ENCODE data around the gene HSPA1B. TPM values are rescaled to one million over a fixed set of nuclear protein-coding genes. Genes with fewer than 3 reads are reported as not detected.
A peak's percentile ranks its signal among the peaks of the same experiment; 100 is the strongest.

The HSPA1B gene
- total RNA-seq, 1 donor from 2014 or later = 19.8 TPM

DNA sequence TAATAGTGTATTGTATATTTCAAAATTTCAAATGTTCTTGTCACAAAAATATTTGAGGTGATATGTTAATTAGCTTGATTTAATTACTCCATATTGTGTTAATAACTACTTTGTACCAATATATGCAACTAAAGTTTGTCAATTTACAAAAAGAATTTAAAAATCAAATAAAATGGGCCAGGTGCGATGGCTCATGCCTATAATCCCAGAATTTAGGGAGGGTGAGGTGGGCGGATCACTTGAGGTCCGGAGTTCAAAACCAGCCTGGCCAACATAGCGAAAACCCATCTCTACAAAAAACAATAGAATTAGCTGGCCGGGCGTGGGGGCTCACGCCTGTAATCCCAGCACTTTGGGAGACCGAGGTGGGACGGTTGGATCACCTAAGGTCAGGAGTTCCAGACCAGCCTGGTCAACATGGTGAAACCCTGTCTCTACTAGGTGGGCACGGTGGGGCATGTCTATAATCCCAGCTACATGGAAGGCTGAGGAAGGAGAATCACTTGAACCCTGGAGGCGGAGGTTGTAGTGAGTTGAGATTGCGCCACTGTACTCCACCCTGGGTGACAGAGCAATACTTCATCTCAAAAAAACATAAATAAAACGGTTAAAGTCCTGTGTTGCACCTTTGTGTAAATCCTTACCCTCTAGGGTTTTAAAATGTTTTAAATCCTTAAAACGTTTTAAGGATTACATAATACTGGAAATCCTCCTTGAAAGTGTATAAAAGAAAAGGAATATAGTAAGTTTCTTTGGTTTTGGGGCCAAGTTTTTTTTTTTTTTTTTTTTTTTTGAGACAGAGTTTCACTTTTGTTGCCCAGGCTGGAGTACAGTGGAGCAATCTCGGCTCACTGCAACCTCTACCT, 4.0 kb downstream of the HSPA1B start:
- Mint-ChIP-seq H3K36me3 (ENCODE audit: low read depth, unreplicated experiment) (no peaks in the 10 kb centered on the region), H3K4me1 (ENCODE audit: unreplicated experiment) (peaks cover 14% of the 10 kb centered on the region), H3K27ac (ENCODE audit: unreplicated experiment) (no peak overlapping the region), H3K4me3 (ENCODE audit: unreplicated experiment) (peak overlapping the region; percentile 91), H3K27me3 (ENCODE audit: unreplicated experiment) (peaks cover 3% of the 10 kb centered on the region), H3K9me3 (ENCODE audit: unreplicated experiment) (no peaks in the 10 kb centered on the region)
- no peak for DNase-seq (ENCODE audit: low spot score)
- TF ChIP-seq, protein P1, sequence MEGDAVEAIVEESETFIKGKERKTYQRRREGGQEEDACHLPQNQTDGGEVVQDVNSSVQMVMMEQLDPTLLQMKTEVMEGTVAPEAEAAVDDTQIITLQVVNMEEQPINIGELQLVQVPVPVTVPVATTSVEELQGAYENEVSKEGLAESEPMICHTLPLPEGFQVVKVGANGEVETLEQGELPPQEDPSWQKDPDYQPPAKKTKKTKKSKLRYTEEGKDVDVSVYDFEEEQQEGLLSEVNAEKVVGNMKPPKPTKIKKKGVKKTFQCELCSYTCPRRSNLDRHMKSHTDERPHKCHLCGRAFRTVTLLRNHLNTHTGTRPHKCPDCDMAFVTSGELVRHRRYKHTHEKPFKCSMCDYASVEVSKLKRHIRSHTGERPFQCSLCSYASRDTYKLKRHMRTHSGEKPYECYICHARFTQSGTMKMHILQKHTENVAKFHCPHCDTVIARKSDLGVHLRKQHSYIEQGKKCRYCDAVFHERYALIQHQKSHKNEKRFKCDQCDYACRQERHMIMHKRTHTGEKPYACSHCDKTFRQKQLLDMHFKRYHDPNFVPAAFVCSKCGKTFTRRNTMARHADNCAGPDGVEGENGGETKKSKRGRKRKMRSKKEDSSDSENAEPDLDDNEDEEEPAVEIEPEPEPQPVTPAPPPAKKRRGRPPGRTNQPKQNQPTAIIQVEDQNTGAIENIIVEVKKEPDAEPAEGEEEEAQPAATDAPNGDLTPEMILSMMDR (IDR thresholded peaks at IDR 0.05; ENCODE audit: unreplicated experiment) = no peak

DNA sequence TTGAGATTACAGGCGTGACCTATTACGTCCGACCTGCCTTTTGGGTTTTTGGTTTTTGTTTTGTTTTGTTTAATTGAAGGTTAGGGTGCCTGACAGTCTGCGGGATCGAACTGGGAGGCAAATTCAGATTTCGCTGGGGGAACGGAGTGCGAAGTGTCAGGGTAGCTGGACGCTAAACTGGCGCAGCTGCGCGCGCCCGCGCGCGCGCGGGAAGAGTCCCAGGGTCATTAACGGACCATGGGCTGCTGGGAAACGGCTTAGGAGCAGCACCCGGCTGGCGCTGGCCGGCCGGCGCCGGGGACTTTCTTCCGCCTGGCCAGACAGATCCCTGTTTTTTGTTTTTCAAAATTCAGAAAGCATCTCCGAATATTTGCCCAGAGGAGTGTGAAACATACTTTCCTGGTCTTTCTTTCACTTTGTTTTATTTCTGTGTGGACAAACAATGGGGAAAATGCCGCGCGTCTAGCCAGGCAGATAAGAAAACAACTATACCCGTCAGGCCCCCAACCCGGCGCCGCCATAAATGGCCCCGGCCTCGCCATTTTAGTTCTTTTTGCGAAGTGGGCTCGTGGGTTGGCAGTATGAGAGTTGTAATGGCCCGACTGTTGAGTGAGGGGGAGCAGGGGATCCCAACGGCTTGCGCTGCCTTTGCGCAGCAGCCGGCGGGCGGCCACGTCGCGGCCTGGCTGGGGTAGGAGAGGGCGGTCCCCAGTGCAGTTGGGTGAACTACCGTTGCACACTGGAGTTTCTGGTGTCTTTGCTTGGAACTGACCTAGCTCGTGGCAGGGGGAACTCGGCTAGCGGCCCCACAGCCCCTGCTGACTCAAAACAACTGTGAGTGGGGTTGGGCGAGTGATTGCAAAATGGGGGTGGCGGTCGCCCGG, 7.1 kb downstream of the HSPA1B start:
- peaks cover 24% of the 10 kb centered on the region for H3K4me1 Mint-ChIP-seq (ENCODE audit: unreplicated experiment)
- peak overlapping the region; percentile 98 for H3K4me3 Mint-ChIP-seq (ENCODE audit: unreplicated experiment)
- no peaks in the 10 kb centered on the region for H3K9me3 Mint-ChIP-seq (ENCODE audit: unreplicated experiment)
- H3K27ac Mint-ChIP-seq (ENCODE audit: unreplicated experiment) = peak overlapping the region; percentile 97
- TF ChIP-seq, protein P1 (IDR thresholded peaks at IDR 0.05; ENCODE audit: unreplicated experiment) = no peak
- H3K36me3 Mint-ChIP-seq (ENCODE audit: low read depth, unreplicated experiment) = peaks cover 14% of the 10 kb centered on the region
- peaks cover 2% of the 10 kb centered on the region for H3K27me3 Mint-ChIP-seq (ENCODE audit: unreplicated experiment)
- DNase-seq (ENCODE audit: low spot score) = peak; percentile 72

DNA sequence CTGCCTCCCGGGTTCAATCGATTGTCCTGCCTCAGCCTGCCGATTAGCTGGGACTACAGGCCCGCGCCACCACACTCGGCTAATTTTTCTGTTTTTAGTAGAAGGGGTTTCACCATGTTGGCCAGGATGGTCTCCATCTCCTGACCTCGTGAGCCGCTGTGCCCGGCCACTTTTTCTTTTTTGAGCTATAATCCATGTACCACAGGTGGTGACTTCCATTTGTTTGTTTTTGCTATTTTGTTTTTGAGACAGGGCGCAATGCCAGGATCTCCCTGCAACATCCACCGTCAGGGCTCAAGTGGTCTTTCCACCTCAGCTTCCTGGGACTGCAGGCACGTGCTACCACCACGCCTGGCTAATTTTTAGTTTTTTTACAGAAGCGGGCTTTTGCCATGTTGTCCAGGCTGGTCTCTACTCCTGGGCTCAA, 8.5 kb downstream of the HSPA1B start:
- Mint-ChIP-seq H3K36me3 (ENCODE audit: low read depth, unreplicated experiment) (peaks cover 14% of the 10 kb centered on the region), H3K9me3 (ENCODE audit: unreplicated experiment) (no peaks in the 10 kb centered on the region), H3K4me1 (ENCODE audit: unreplicated experiment) (peaks cover 20% of the 10 kb centered on the region), H3K27ac (ENCODE audit: unreplicated experiment) (peak overlapping the region; percentile 80), H3K4me3 (ENCODE audit: unreplicated experiment) (peak overlapping the region; percentile 92), H3K27me3 (ENCODE audit: unreplicated experiment) (no peaks in the 10 kb centered on the region)
- no peak for DNase-seq (ENCODE audit: low spot score)
- TF ChIP-seq, protein P1 (IDR thresholded peaks at IDR 0.05; ENCODE audit: unreplicated experiment) = no peak

DNA sequence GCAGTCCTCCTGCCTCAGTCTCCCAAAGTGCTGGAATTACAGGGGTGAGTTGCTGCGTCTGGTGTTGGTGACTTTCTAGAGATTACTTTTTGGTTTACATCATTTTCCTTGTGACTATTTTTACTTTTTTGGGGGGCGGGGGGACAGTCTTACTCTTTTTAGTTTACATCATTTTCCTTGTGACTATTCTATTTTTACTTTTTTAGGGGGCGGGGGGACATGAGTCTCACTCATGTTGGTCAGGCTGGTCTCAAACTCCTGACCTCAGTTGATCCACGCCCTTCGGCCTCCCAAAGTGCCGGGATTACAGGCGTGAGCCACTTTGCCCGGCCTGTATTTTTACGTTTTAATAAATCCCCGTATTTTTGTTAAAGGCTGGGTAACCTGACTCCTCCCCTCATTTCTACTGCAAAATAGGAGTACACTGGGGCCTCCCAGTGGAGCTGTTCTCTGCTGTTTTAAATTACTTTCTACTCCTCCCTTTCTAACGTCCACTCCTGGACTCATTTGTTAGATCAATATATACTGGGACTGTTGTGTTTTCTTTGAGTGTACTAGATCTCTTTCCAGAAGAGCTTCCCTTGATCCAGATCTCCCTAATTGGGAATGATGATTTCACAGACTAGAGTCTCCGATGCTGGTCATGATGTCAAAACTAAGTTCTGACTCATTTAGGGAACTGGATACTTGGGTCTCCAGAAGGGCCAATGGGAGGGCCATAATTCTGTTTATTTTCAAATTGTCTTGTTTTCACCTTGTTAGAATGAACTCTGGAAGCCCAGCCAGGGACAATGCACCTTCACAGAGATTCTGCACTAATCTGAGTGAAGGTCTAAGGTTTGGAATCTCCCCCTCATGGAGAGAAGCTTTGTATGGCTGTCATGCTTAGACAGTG, 9.2 kb downstream of the HSPA1B start:
- peak overlapping the region; percentile 73 for H3K27ac Mint-ChIP-seq (ENCODE audit: unreplicated experiment)
- H3K36me3 Mint-ChIP-seq (ENCODE audit: low read depth, unreplicated experiment) = peaks cover 14% of the 10 kb centered on the region
- H3K27me3 Mint-ChIP-seq (ENCODE audit: unreplicated experiment) = no peaks in the 10 kb centered on the region
- TF ChIP-seq, protein P1 (IDR thresholded peaks at IDR 0.05; ENCODE audit: unreplicated experiment) = no peak
- peak overlapping the region; percentile 92 for H3K4me3 Mint-ChIP-seq (ENCODE audit: unreplicated experiment)
- no peak for DNase-seq (ENCODE audit: low spot score)
- no peaks in the 10 kb centered on the region for H3K9me3 Mint-ChIP-seq (ENCODE audit: unreplicated experiment)
- H3K4me1 Mint-ChIP-seq (ENCODE audit: unreplicated experiment) = peaks cover 20% of the 10 kb centered on the region
